HT1080 (cell line): ENCODE measurements around the gene LSM14B. TPM values are rescaled to one million over a fixed set of nuclear protein-coding genes. Genes with fewer than 3 reads are reported as not detected.
"Not testable (repeated sequence)": the region's sequence is repeated elsewhere in the genome, so short reads cannot be mapped to it uniquely, and the experiment has no call there.

Experiments
- DNase-seq: peaks from one replicate; pipeline ENCODE4 v3.0.0-alpha.2; 2015; ENCODE audit warnings: low read depth
- total RNA-seq: library from RNA; depleted of rRNA; stranded (reverse); fragments of >200 nt; shearing (Covaris generic); gene quantifications from 2 replicates; pipeline ENCODE4 v1.2.3, GENCODE V29; 2014

Gene LSM14B
- total RNA-seq, 1 experiment from 2014 or later, result 39.7 TPM

DNA sequence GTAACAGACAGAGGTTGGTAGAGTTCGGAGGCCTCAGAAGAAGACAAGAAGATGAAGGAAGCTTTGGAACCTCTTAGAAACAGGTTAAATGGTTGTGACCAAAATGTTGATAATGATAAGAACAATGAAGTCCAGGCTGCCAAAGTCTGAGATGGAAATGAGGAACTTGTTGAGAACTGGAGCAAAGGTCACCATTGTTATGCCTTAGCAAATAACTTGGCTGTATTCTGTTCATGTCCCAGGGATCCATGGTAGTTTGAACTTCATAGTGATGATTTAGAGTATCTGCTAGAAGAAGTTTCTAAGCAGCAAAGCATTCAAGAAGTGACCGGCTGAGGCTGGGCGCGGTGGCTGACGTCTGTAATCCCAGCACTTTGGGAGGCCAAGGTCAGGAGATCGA is 11.1 kb upstream of the LSM14B start:
- DNase-seq, result no peak

DNA sequence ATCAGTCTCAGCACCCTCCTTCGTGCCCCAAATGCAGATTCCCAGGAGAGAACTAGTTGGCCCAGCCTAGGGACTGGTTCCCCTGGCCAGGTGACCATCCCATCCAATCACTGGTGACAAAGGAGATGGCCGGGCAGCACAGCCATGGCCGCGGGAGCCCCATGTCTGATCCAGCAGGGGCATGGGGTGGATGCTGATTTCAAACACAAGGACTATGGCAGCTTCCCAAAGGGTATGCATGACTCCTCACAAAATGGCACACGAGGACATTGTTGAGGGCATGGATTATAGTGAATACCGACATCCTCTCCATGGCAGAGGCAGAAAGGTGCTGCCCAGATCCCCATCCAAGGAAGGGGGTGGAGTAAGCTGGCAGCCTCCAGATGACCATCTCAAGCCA is 9.9 kb upstream of the LSM14B start:
- no peak for DNase-seq

DNA sequence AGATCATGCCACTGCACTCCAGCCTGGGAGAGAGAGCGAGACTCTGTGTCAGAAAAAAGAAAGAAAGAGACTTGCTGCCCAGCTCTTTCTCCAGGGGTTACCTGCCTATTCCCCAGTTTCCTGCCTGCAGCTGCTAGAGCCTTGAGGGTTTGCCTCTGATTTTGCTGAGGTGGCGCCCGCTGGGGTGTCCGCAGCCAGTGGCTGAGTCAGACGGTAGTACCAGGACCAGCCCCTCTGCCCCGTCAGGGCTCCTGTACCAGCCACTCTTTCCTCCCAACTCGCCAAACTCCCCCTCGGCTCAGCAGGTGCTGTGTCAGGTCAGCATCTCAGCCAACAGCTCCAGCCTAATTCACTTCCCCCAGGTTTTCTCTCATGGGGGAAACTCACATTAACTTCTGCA is 7.4 kb upstream of the LSM14B start:
- no peak for DNase-seq

DNA sequence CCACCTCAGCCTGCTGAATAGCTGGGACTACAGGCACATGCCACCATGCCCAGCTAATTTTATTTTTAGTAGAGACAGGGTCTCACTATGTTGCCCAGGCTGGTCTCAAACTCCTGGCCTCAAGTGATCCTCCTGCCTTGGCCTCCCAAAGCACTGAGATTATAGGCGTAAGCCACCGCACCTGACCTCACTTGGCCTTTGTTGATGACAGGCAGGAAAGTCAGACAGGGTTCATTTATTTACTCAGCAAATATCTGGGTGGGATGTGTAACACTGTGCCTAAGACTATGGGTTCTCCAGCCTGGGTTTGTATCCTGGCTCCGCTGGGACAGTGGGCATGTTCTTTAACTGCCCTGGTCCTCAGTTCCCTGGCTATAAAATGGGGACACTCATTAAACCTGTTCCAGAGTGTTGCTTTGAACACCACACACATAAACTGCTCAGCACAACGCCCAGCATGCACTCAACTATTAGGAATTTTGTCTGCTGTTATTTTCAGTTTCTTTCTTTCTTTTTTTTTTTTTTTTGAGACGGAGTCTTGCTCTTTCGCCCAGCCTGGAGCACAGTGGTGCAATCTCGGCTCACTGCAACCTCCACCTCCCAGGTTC is 6.4 kb upstream of the LSM14B start:
- not testable (repeated sequence) for DNase-seq

DNA sequence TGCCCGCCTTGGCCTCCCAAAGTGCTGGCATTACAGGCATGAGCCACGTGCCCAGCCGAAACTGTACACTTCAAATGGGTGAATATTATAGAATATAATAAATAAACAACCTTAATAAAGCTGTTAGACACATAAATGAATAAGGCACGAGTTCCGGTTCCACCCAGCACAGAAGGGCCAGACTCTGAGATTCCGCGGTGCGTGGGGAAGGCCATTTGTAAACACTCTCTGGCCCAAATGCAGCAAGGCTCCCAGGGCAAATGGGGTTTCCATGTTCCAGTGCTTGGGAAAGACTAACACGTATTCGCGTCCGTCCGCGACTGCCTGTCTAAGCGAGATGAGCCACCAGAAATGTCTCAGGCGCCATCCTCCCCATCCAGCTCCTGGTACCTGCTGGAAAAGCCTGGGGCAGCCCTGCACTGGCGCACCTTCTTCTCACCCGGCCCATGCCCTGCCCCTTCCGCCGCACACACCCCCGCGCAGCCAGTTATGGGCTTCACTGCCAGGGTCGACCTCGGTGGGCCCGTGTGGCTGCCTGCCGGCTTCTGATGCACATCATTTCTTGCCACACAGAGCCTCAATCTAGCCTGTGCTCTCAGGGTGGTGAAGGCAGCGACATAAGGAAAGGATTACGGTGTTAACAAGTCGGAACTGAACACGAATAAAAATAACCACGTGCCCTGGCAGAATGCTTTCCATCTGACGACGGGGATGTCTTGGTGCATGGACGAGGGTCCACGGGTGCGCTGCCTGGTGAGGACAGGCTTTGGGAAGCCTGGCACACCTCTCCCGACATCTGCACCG is 5.5 kb upstream of the LSM14B start:
- no peak for DNase-seq

DNA sequence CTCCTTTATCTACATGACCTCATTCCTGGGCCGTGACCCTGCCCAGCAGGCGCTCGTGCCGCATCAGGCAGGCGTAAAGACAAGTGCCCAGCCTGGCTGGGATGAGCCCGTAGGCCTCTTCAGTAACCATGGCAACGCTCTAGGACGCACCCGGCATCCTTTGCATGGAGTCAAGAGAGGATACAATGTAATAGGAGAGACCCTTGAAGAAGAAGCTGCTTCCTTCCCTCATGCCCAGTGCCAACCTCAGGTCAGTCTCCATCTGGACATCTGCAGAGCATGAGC is 5.0 kb upstream of the LSM14B start:
- no peak for DNase-seq

DNA sequence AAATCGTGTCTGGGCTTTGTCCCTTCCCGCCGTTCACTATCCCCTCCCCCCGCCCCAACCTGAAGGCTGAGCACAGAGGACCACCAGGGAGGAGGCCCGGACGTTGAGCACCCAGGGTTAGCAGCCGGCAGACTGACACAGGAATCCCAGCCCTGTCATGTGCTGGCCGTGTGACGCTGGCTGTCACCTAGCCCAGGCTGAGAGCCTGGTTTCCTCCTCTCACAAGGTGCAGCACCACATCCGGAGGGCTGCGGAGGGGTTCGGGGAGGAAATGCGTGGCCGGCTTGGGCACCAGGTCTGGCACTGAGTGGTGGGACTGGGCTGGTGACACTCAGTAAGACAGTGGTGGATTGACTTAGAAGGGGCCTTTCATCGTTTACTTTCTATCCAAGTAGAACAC is 4.6 kb upstream of the LSM14B start:
- no peak for DNase-seq

DNA sequence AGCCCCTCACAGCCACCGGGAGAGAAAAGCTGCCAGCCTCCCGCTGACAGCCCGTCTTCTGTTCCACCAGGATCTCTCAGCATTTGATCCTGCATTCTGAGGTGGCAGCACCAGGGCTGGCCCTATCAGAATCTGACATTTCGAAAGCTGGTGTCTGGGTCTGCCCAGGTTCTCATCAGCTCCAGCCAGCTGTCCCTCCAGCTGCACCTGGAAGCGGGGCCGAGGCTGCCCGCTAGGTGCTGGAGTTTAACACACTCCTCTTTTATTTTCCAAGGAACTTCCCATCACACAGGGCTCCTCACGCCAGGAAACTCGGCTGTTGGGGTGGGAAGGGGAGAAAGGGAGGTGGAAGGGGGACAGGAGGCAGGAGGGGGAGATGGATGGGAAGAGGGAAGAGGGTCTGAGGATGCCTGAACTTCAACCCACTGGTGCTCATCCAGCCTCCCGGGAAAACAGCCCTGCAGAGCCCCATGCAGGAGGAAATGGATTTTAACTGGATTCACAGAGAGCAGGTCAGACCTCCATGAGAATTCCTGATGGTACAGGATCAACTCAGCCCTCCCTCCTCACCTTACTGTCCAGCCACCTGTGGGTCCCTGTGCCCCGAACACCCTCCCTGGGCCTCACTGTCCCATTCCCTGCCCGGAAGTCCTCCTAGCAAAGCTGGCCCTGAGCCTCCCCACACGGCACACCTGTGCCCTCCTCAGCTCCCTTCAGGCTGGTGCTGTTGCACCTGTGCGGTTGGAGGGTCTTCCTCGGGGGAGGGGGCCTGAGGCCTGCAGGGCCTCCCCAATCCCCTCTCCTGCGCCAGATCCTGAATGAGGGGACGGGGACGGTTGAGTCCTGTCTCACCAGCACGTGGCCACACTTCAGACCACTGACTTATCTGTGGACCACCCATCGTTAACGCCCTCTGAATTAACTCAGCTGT is 3.9 kb upstream of the LSM14B start:
- DNase-seq, result no peak

DNA sequence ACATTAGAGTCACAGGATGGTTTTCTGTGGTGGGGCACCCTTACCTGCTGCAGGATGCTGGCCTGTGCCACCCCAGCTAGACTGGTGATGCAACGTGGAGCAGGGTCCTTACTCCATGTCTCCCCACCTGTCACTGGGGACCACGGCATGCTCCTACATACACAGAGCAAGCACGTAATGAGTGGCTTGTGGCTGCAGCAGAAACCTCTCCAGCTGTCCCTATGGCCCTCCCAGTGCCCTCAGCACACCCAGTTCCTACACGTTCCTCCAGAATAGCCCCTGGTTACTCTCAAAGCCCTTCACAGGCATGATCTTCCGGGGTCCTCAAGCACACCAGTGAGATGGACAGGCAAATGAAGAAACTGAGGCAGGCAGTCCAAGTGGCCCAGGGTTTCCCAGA is 3.2 kb upstream of the LSM14B start:
- DNase-seq, result no peak

DNA sequence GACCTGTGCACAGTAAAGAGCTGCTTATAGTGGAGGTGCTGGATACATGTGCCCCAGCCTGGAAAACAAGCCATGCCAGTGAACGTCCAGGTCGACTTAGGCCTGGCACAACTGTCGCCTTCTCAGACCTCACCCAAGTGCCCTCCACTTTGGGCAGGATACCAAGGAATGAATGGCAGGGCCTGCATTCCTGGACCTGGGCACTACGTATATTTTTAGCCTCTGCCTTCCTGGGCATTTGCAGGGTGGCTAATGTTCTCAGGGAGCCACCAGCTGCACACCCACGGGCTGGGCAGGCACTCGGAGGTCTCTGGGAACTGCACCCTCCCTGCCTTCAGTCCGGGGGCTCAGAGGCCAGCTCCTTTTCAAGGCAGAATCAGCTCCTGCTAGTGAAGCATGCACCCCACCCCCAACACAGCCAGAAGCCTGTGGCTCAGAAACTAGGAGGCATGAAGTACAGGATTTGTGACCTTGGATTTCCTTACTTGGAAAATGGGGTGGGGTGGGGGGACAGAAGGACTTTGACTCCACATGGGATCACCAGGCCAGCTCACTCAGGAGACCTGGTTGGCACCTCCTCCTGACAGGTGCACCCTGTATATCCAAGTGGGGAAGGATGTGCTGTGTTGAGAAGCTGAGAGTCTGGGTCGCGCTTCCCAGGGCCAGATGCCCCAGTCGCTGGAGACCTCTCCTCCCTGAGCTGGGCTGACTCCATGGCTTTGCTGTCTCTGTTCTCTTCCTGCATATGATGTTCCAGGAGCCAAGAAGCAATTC is 2.5 kb upstream of the LSM14B start:
- no peak for DNase-seq

DNA sequence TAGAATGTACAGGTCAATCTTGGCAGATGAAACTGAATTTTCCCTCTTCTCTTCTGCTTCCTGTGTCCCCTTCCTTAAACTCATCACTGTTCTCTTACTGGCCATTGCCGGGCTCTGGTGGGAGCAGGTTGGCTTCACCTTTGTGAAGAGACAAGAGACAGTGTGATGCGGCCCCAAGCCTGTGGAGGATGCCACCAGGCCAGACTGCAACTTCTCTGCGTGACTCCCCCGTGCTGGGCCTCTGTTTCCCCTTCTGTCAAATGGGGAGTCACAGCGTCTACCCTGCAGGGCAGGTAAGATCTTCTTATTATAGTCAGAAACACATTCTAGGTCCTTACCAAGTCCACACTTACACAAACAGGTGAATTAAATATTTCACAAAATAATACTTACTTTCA is 1.9 kb upstream of the LSM14B start:
- no peak for DNase-seq

DNA sequence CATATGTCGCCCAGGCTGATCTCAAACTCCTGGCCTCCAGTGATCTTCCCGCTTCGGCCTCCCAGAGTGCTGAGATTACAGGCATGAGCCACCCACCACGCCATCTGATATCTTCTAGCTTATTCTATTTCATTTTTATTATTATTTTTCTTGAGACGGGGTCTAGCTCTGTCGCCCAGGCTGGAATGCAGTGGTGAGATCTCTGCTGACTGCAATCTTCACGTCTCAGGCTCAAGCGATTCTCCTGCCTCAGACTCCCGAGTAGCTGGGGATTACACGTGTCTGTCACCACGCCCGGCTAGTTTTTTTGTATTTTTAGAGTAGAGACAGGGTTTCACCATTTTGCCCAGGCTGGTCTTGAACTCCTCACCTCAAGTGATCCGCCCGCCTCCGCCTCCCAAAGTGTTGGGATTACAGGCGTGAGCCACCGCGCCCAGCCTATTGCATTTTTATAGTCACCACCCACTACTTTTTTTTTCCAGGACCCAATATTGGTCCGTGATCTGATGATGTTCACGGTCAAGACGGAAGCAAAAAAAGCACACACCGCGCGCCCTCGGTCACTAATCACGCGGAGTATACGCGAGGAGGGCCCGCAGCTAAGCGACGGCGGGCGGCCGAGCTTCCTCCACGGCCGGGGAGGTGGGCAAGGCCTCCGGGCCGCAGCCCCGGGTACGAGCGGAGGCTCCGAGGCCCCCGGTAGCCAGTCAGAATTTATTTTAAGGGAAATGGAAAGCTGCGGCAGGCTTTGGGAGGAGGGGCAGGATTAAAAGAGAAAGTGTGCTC is 1.1 kb upstream of the LSM14B start:
- peak; percentile 65 for DNase-seq

DNA sequence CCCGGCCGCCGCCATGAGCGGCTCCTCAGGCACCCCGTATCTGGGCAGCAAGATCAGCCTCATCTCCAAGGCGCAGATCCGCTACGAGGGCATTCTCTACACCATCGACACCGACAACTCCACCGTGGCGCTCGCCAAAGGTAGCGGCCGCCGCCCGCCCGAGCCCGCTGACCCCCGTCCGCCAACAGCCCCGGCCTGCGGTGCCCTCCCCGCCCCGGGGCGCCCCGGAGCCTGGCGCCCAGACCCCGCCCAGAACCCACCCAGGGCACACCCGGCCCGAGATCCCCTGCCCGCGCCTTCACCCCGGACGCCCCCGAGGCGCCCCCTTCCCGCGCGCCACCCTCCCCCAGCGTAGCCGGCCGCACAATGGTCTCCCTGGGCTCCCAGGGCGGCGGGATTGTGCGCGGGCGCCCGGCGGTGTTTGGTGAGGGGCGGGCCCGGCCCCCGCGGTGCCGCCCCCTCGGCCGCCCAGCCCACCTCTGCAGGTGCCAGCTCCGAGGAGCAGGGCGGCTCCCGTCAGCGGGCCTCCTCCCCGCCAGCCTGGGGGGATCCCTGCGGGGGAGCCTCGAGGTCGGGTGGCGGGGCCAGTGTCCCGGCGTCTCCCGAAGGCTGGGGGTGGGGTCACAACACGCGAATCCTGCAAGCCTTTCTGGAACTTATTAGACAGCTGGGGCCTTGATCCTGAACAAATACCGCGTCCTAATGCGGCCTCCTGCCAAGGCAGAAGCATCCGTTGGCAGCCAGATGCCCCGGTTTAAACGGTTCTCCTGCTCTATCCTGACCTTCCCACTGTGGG is 577 bp downstream of the LSM14B start:
- no peak for DNase-seq

DNA sequence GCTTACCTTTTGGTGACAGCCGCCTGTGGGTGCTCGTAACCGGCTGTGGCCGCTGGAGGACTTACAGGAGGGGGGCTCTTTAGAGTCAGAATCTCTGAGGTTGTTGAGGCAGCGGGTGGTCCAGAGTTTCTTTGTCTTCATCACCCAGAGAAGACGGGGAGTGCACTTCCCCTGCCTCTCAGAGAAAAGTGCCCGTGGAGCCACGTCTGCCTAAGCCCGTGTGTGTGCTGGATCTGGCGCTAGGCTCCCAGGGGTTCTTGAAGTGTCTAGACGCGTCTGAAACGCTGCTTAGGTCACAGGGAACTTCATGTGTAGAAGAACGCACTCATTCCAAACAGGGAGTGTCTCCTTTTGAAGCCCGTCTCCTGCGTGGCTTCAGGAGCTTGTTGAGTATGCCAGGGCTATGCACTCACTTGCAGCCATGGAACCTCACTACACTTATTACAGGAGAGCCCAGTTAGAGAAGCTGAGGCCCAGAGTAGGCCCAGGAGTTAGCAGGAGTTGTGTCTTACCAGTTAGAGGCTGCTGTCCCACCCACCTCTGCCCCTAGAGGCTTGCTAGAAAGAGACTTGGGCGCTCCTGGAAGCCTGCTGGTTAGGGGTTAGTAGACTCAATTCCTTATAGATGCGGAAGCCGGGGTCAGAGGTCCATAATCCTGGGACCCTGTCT is 1.3 kb downstream of the LSM14B start:
- DNase-seq, result no peak

DNA sequence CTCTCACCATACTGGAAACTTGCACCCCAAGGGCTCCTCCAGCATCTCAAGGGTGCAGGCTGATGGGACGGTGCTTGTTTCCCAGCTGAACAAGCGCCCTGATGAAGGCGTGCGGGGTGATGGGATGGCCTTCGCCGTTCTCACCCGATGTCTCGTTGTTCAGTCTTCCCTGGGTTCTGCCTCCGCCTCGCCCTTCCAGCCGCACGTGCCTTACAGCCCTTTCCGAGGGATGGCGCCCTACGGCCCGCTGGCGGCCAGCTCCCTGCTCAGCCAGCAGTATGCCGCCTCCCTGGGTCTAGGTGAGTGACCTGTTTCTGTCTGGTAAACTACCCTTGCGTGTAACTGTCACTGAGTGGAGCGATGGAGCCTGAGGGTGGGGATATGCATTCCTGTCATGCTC is 3.9 kb downstream of the LSM14B start:
- no peak for DNase-seq

DNA sequence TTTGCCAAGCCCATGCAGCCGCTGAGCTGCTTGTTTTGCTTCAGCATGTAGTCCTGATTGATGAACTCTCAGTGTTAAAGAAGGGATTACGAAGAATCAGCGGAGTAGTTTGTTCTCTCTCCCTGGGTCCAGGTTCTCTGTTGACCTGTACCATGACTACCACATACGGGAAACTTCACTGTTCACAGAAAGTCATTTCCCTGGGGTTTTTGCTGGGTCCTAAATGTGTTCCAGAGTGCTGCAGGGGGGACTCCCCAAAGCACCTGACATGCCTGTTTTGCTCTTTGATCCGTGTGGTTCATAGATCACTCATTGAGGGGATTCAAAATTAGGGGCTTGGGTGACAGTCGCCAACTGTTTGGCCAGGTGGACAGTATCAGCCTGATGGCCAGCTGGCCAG is 5.5 kb downstream of the LSM14B start:
- no peak for DNase-seq

DNA sequence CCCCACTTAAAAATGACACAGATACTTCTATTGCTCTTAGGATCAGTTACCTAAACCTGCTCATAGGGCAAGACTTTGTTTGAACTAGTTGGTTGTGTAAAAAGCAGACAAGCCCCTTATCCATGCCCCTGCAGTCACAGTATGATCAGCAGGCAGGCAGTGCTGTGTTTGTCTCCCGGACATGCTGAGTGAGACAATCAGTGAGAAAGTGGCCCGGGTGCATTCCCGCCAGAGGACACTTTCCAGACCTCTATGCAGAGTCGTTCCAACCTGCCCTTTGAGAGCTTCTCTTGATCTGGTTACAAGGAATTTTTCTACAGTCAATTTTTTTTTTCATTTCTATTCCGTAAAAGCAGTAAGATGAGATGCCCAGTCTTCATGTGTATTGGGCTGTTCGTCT is 6.2 kb downstream of the LSM14B start:
- DNase-seq, result no peak

DNA sequence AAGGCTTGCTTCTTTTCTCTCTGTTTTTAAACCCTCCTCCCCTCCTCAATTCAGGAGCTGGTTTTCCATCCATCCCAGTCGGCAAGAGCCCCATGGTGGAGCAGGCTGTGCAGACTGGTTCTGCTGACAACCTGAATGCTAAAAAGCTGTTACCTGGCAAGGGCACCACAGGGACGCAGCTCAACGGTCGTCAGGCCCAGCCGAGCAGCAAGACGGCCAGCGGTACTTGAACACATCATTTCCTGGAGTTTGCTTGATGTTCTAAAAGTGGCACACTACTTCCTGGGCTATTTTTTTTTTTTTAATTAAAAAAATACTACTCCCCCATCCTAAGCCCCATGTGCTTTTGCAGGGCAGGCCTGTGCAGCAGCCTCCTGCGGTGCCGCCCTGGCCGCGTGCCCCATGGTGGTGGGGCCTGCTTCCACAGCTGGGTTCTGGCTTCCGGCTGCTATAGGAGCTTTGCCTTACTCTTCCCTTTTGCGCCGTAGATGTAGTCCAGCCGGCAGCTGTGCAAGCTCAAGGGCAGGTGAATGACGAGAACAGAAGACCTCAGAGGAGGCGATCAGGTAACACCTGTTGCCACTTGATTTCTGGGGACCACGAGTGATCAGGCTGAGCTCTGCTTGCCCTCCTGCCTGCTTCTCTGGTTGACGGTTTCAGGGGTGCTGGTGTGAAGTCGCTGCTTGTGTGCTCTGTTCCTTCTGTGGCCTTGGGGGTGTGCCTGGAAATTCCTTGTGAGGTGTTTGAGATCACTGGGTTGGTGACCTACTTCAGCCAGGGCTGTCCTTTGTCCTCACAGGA is 7.7 kb downstream of the LSM14B start:
- no peak for DNase-seq
